Measurements from ENCODE around the gene CHID1.

The CHID1 gene

GRCh38 chr11:855330-855674, 55.3 kb downstream of the CHID1 start:
- TF ChIP-seq CTCF (IDR thresholded peaks at IDR 0.05; ENCODE audit: borderline replicate concordance, control extremely low read depth, extremely low read depth, insufficient read depth, missing control alignments), result no peak
- no peak for DNase-seq (ENCODE audit: low spot score)
- in situ Hi-C loops (cut with MboI; ENCODE audit: low sequenced_read_pairs, unreplicated experiment), result no loop called here

DNA sequence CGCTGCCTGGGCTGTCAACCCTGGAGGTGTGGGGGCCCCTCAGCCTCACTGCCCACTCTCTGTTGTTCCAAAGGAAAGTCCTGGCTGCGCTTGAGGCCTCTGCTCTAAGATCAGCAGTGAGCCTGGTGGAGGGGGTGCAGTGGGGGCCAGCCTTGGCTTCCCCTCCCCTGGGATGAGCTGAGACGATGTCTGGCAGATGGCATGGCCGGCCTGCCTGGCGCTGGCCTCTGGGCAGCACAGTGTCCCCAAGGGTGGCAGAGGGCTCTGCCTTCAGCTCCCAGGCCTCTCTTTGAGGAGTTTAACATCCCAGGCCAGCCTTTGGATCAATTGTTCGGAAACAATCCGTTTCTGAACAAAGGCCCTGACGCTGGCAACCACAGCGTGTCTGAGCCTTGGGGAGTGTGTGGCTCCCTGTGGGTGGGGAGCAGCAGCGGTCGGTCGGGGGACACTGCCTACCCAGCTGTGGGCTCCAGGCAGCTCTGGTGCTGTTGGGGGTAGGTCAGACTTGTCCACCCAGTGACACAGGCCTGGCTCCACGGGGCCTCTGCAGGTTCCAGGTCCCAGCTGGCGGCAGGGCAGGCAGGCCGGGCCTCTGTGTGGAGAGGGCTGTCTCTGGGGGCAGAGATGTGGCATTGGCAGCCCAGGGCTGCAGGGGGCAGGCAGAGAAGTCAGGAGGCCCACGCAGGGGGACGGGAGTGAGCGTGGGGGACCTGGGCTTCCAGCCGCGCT, 55.8 kb downstream of the CHID1 start:
- TF ChIP-seq CTCF (IDR thresholded peaks at IDR 0.05; ENCODE audit: borderline replicate concordance, control extremely low read depth, extremely low read depth, insufficient read depth, missing control alignments), result no peak
- in situ Hi-C loops (cut with MboI; ENCODE audit: low sequenced_read_pairs, unreplicated experiment), result no loop called here
- no peak for DNase-seq (ENCODE audit: low spot score)

- TF ChIP-seq CTCF (IDR thresholded peaks at IDR 0.05; ENCODE audit: borderline replicate concordance, control extremely low read depth, extremely low read depth, insufficient read depth, missing control alignments), result no peak
- no peak for DNase-seq (ENCODE audit: low spot score)
- in situ Hi-C loops (cut with MboI; ENCODE audit: low sequenced_read_pairs, unreplicated experiment), result no loop called here
Measured at GRCh38 chr11:853682-854448, 56.7 kb downstream of the CHID1 start.

DNA sequence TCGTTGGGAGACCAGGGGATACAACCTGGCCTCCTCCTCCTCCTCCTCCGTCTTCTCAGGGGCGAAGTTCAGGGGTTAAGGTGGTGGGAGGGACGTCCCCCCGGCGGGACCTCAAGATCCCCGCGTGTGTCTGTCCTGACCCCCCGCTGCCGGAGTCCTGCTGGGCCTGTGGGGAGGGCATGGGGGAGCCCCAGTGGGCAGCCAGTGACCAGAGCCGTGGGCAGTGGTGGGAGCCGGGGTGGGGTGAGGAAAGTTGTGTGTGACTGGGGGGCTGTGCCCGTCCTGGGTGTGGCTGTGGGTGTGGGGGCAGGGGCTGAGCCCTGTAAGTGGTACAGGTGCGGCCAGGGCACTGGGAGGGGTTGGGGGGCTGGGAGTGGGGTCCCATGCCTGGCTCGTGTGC, 57.8 kb downstream of the CHID1 start:
- TF ChIP-seq CTCF (IDR thresholded peaks at IDR 0.05; ENCODE audit: borderline replicate concordance, control extremely low read depth, extremely low read depth, insufficient read depth, missing control alignments), result no peak
- in situ Hi-C loops (cut with MboI; ENCODE audit: low sequenced_read_pairs, unreplicated experiment), result no loop called here

GRCh38 chr11:850775-851763, 59.5 kb downstream of the CHID1 start:
- in situ Hi-C loops (cut with MboI; ENCODE audit: low sequenced_read_pairs, unreplicated experiment), result no loop called here
- DNase-seq (ENCODE audit: low spot score), result peak; percentile 67

More for the DNA sequence above, 57.8 kb downstream of the CHID1 start:
- DNase-seq (ENCODE audit: low spot score), result no peak

More at GRCh38 chr11:850775-851763, 59.5 kb downstream of the CHID1 start:
- TF ChIP-seq CTCF (IDR thresholded peaks at IDR 0.05; ENCODE audit: borderline replicate concordance, control extremely low read depth, extremely low read depth, insufficient read depth, missing control alignments), result no peak

Measured in GM13976 (cell line).